HepG2 (cell line): ENCODE data around the gene PMIS2. TPM values are rescaled to one million over a fixed set of nuclear protein-coding genes. Genes with fewer than 3 reads are reported as not detected.

ENCODE experiments used
- ATAC-seq: fragments of 200-7000 bp; cut with Tn5 transposase; 3 replicates; pipeline ENCODE4 v1.9.1; 2020; ENCODE audit warnings: mild to moderate bottlenecking, moderate library complexity
- BruUV-seq: library from RNA; stranded (reverse); fragments of 400-500 nt; replicated peaks from 2 replicates; lab custom pipeline; 2021; lab: Mats Ljungman, UMichigan
- CTCF ChIA-PET: fragments of 300-600 bp; formaldehyde crosslinking; extraction: SDS; loops from one replicate; lab custom pipeline; 2021; ENCODE audit warnings: low total read pairs, inconsistent platforms, low intra/inter-chr PET ratio; lab: Yijun Ruan, JAX
- POLR2A ChIA-PET: fragments of 350-600 bp; sonication (Branson Sonifier 250); formaldehyde crosslinking; loops from one replicate; lab custom pipeline; 2020; ENCODE audit warnings: antibody characterized with exemption, inconsistent platforms; lab: Yijun Ruan, JAX
- DNase-seq: peaks from one replicate; pipeline ENCODE4 v3.0.0-alpha.2; 2015; ENCODE audit warnings: low spot score
- FAIRE-seq: peaks from 3 replicates; lab custom pipeline; 2011; peaks lifted over from hg19 to GRCh38; lab: Jason Lieb, UNC
- H2AFZ ChIP-seq: one replicate; pipeline ENCODE4 v1.6.1; 2011; ENCODE audit warnings: low read length, inconsistent platforms
- H3K27ac ChIP-seq: fragments of 300-600 bp; 3 replicates; pipeline ENCODE4 v1.8.0; 2011; ENCODE audit warnings: mixed run types, mild to moderate bottlenecking, mixed read lengths, low read length, inconsistent platforms; ENCODE audit not compliant: insufficient read depth; ENCODE audit errors: extremely low read length
- H3K27me3 ChIP-seq, 2 experiments: fragments of 200-600 bp in 1 of 2; 2 replicates in 1 of 2; 3 replicates in 1 of 2; pipeline versions ENCODE4 v1.6.0 to v1.8.0; 2011; ENCODE audit warnings: low read length in 2 of 2, mild to moderate bottlenecking in 2 of 2, moderate library complexity in 2 of 2, inconsistent platforms in 1 of 2; ENCODE audit not compliant: insufficient read depth in 2 of 2, control insufficient read depth in 1 of 2
- H3K36me3 ChIP-seq, 2 experiments: fragments of 200-600 bp in 1 of 2; replicated peaks in 1 of 2; 2 replicates in 1 of 2; 3 replicates in 1 of 2; pipeline versions ENCODE4 v1.5.1 to v1.8.0; 2011; ENCODE audit warnings: low read length in 2 of 2, inconsistent platforms in 1 of 2; ENCODE audit not compliant: insufficient read depth in 2 of 2, control insufficient read depth in 1 of 2
- H3K4me1 ChIP-seq: 2 replicates; pipeline ENCODE4 v1.5.1; 2012; ENCODE audit warnings: low read length, inconsistent platforms; ENCODE audit not compliant: insufficient read depth
- H3K4me2 ChIP-seq: 2 replicates; pipeline ENCODE4 v1.6.0; 2011; ENCODE audit warnings: low read depth, low read length, inconsistent platforms
- H3K4me3 ChIP-seq, 3 experiments: fragments of 200-600 bp in 1 of 3; sonication (generic), shearing (Covaris generic) in 1 of 3; replicated peaks in 1 of 3; 2 replicates each; pipeline ENCODE4 v1.5.1; 2011 to 2016; ENCODE audit warnings: low read length in 3 of 3, inconsistent platforms in 2 of 3, low read depth in 2 of 3, mild to moderate bottlenecking in 2 of 3, control low read depth in 1 of 3, mixed read lengths in 1 of 3; ENCODE audit not compliant: insufficient read depth in 1 of 3
- H3K79me2 ChIP-seq: one replicate; pipeline ENCODE4 v1.6.1; 2011; ENCODE audit warnings: low read length, inconsistent platforms; ENCODE audit not compliant: insufficient read depth
- H3K9ac ChIP-seq: 2 replicates; pipeline ENCODE4 v1.6.0; 2011; ENCODE audit warnings: mild to moderate bottlenecking, low read depth, low read length, inconsistent platforms; ENCODE audit not compliant: insufficient read depth
- H3K9me3 ChIP-seq: 2 replicates; pipeline ENCODE4 v1.5.1; 2012; ENCODE audit warnings: mild to moderate bottlenecking, low read length
- H4K20me1 ChIP-seq: 2 replicates; pipeline ENCODE4 v1.6.0; 2011; ENCODE audit warnings: inconsistent platforms, mild to moderate bottlenecking, low read length, moderate library complexity; ENCODE audit not compliant: insufficient read depth
- BCL3 ChIP-seq: sonication (generic); formaldehyde crosslinking; IDR thresholded peaks from 2 replicates; pipeline ENCODE4 v1.5.1; 2020; ENCODE audit warnings: mild to moderate bottlenecking, missing genetic modification reagents, moderate library complexity
- E2F1 ChIP-seq: sonication (generic); formaldehyde crosslinking; IDR thresholded peaks from 2 replicates; pipeline ENCODE4 v1.5.0; 2020; ENCODE audit warnings: missing genetic modification reagents
- KDM4B ChIP-seq: sonication (generic); formaldehyde crosslinking; IDR thresholded peaks from 2 replicates; pipeline ENCODE4 v1.4.0; 2020; ENCODE audit warnings: missing genetic modification reagents
- KIAA2018 ChIP-seq: sonication (generic); formaldehyde crosslinking; IDR thresholded peaks from 2 replicates; pipeline ENCODE4 v1.5.0; 2020; ENCODE audit warnings: mild to moderate bottlenecking, missing genetic modification reagents, borderline replicate concordance
- MTF2 ChIP-seq: sonication (generic); formaldehyde crosslinking; IDR thresholded peaks from 2 replicates; pipeline ENCODE4 v1.5.0; 2020; ENCODE audit warnings: missing genetic modification reagents, borderline replicate concordance
- NFE2L1 ChIP-seq: sonication (generic); formaldehyde crosslinking; IDR thresholded peaks from 2 replicates; pipeline ENCODE4 v1.4.0; 2020; ENCODE audit warnings: missing genetic modification reagents, mild to moderate bottlenecking, borderline replicate concordance
- POLR2AphosphoS2 ChIP-seq: IDR thresholded peaks from 2 replicates; pipeline ENCODE4 v1.6.1; 2011; ENCODE audit warnings: low read depth, low read length, improper control_type of control experiment
- TRAFD1 ChIP-seq: sonication (generic); formaldehyde crosslinking; IDR thresholded peaks from 2 replicates; pipeline ENCODE4 v1.5.1; 2020; ENCODE audit warnings: missing genetic modification reagents, mild to moderate bottlenecking, borderline replicate concordance
- ZFP91 ChIP-seq: sonication (generic); formaldehyde crosslinking; IDR thresholded peaks from 2 replicates; pipeline ENCODE4 v1.9.0; 2022; ENCODE audit warnings: missing genetic modification reagents, mild to moderate bottlenecking, borderline replicate concordance
- ZNF644 ChIP-seq: IDR thresholded peaks from 2 replicates; pipeline ENCODE4 v1.6.1; 2016; ENCODE audit warnings: low read depth
- WGBS: methylation state at CpG from one replicate; pipeline ENCODE4 v1.1.6; 2017; ENCODE audit warnings: low lambda C conversion rate; 5-methylcytosine and 5-hydroxymethylcytosine counted together
- in situ Hi-C: cut with HindIII; loops from 2 replicates; pipeline ENCODE4 v1.10.0; 2017; ENCODE audit warnings: low pct_unique_long_range_greater_than_20kb; ENCODE audit not compliant: extremely low pct_ligation_motif_present
- intact Hi-C: fragments of 100-400 bp; cut with micrococcal nuclease; formaldehyde crosslinking; loops from one replicate; pipeline ENCODE4 v1.10.0; 2022; ENCODE audit not compliant: unreplicated experiment
- polyA plus RNA-seq, 8 experiments: library from polyadenylated mRNA; depleted of rRNA in 3 of 8; stranded (reverse) in 7 of 8; unstranded in 1 of 8; fragments of >200 nt; fragmentation: Illumina TruSeq in 4 of 8; extraction: Trizol in 4 of 8; gene quantifications; 2 replicates each; pipeline versions ENCODE4 v1.2.1 to v1.2.3, GENCODE V29; 2011 to 2016; ENCODE audit warnings: low read depth in 4 of 8, missing spikeins in 1 of 8, mixed read lengths in 1 of 8; ENCODE audit not compliant: insufficient read depth in 1 of 8
- total RNA-seq, 5 experiments: library from RNA; depleted of rRNA; stranded (reverse); fragments of >200 nt; fragmentation: Illumina TruSeq; extraction: Trizol; gene quantifications; 2 replicates each; pipeline ENCODE4 v1.2.3, GENCODE V29; 2016; ENCODE audit warnings: low read depth in 1 of 5

Gene PMIS2
- total and polyA plus RNA-seq, 2 of the 13 experiments (the other 11 are each of a cell fraction or from before 2014, with no cell fraction given) = not detected

GRCh38 chr19:35601971-35602370 is 16.0 kb downstream of the PMIS2 start:
- Histone ChIP-seq H3K27ac (no peak overlapping the region), H3K4me3 (no peak overlapping the region), H3K9ac (no peak overlapping the region), H3K27me3 (peaks cover 0 to 11% of the 10 kb centered on the region in 2 experiments; a peak in 1 of 5 replicates), H3K9me3 (peaks cover 10% of the 10 kb centered on the region), H3K4me2 (no peak overlapping the region), H3K79me2 (no peaks in the 10 kb centered on the region), H2AFZ (no peak overlapping the region), H3K4me1 (peaks cover 35% of the 10 kb centered on the region), H3K36me3 (no peaks in the 10 kb centered on the region), H4K20me1 (no peaks in the 10 kb centered on the region)
- ChIA-PET CTCF (no interaction called here), POLR2A (no interaction called here)
- in situ Hi-C loops = no loop called here
- ATAC-seq (no peak), FAIRE-seq (no peak), DNase-seq (no peak)
- intact Hi-C loops = no loop called here
- BruUV-seq = no TSS peak
- WGBS = 84% methylated on average over 3 of the region's 3 CpGs
- TF ChIP-seq TRAFD1 (CRISPR knock-in tag) (no peak), ZNF644 (no peak), KDM4B (CRISPR knock-in tag) (no peak), MTF2 (no peak), BCL3 (CRISPR knock-in tag) (no peak), KIAA2018 (CRISPR knock-in tag) (no peak), NFE2L1 (no peak), POLR2AphosphoS2 (no peak), E2F1 (no peak), ZFP91 (CRISPR knock-in tag) (no peak)
